ENCODE measurements around the gene ACAP2.

GRCh38 chr3:195238586-195239118 lies 204.2 kb downstream of the ACAP2 start:
- TF ChIP-seq GATA2 (IDR thresholded peaks at IDR 0.05; ENCODE audit: low read depth, low read length) (no peak), GATA3 (IDR thresholded peaks at IDR 0.05; ENCODE audit: low read depth, low read length) (no peak)

Data from SH-SY5Y (cell line).